A172 (cell line): ENCODE data around the gene DIP2B. TPM values are rescaled to one million over a fixed set of nuclear protein-coding genes. Genes with fewer than 3 reads are reported as not detected.

Source experiments
- DNase-seq: peaks from one replicate; pipeline ENCODE4 v3.0.0-alpha.2; 2015; ENCODE audit warnings: low spot score
- total RNA-seq: library from RNA; depleted of rRNA; stranded (reverse); fragments of >200 nt; shearing (Covaris generic); gene quantifications from 2 replicates; pipeline ENCODE4 v1.2.3, GENCODE V29; 2014

DIP2B gene
- total RNA-seq, 1 experiment from 2014 or later, result 25.0 TPM

- DNase-seq, result peak; percentile 31
Measured at GRCh38 chr12:50765095-50765911, 260.5 kb downstream of the DIP2B start.

GRCh38 chr12:50768391-50768790 is 263.6 kb downstream of the DIP2B start:
- DNase-seq, result no peak

GRCh38 chr12:50768813-50769212 is 264.0 kb downstream of the DIP2B start:
- DNase-seq, result peak; percentile 21

GRCh38 chr12:50771409-50771808 is 266.6 kb downstream of the DIP2B start:
- DNase-seq, result no peak

DNA sequence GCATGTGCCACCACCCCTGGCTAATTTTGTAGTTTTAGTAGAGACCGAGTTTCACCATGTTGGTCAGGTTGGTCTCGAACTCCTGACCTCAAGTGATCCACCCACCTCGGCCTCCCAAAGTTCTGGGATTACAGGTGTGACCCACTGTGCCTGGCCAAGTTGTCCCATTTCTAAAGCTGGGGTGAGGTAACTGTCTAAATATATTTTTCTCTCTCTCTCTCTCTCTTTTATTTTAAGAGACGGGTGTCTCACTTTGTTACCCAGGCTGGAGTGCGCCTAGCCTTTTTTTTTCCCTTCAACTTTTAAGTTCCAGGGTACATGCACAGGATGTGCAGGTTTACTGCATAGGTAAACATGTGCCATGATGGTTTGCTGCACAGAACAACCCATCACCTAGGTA is 267.7 kb downstream of the DIP2B start:
- DNase-seq, result no peak

- no peak for DNase-seq
Measured at GRCh38 chr12:50772877-50773276, 268.1 kb downstream of the DIP2B start.

DNA sequence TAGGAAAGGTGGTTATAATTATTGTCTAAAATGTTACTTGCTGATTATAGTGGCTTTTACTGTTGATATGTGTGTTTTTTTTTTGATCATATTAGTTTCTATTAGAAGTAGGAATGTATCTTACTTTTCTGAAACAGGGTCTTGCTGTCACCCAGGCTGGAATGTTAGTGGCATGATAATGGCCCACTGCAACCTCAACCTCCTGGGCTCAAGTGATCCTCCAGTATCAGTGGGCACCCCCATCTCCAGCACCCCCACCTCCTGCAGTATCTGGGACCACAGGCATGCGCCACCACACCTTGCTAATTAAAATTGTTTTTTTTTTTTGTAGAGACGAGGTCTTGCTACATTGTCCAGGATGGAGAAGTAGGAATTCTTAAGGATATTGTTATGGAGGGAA is 270.5 kb downstream of the DIP2B start:
- no peak for DNase-seq

GRCh38 chr12:50776749-50777728 is 272.3 kb downstream of the DIP2B start:
- no peak for DNase-seq

DNA sequence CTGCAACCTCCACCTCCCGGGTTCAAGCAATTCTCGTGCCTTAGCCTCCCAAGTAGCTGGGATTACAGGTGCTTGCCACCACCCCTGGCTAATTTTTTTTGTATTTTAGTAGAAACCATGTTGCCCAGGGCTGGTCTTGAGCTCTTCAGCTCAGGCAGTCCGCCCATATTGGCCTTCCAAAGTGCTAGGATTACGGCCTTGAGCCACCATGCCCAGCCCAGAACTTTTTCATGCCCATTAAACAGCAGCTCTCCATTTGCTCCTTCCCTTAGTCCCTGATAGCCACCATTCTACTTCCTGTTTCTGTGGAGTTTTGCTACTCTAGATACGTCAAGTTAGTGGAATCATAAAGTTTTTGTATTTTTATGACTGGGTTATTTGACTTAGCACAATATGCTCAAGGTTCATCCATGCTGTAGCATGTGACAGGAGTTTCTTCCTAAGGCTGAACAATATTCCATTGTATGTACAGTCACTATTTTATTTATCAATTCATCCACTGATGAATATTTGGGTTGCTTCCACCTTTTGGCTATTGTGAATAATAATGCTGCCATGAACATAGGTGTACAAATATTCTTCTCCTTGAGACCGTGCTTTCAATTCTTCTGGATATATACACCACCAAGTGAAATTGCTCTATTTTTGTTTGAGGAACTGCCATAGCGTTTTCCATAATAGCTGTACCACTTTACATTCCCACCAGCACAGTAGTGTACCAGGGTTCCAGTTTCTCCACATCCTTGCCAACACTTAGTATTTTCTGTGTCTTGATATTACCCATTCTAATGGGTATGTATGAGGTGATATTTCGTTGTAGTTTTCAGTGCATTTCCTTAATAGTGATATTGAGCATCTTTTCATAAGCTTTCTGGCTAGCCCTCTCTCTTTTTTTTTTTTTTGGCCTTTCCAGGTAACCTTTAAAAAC is 274.1 kb downstream of the DIP2B start:
- no peak for DNase-seq

DNA sequence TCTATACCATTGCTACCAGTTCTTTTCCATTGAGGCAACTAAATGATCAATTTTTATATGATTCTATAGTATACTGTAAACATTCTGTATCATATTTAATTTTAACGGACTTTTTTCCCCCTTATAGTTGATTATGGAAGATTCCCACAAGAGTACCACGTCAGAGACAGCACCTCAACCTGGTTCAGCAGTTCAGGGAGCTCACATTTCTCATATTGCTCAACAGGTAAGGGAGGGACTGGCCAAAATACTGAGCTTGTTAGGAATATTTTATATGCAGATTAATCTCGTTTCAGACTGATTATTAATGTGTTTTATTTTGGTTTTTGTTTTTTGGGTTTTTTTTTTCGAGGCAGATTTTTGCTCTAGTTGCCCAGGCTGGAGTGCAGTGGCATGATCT is 275.2 kb downstream of the DIP2B start:
- no peak for DNase-seq

DNA sequence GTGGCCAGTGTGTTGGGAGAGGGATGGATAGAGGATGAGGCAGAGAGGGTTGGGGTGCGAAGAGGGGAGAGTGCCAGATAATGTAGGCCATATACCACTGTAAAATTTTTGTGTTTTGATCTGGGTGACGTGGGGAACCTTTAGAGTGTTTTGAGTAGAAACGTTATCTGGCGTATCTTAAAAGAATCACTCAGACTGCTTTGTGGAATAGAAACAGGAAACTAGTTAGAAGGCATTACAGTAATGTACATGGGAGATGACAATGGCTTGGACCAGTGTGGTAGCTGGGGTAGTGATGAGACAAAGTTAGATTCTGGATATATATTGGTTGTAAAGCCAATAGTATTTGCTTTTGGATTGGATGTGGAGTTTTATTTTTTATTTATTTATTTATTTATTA is 279.7 kb downstream of the DIP2B start:
- DNase-seq, result no peak

GRCh38 chr12:50785406-50786001 is 280.7 kb downstream of the DIP2B start:
- peak; percentile 17 for DNase-seq

GRCh38 chr12:50786498-50787231 is 281.9 kb downstream of the DIP2B start:
- peak; percentile 98 for DNase-seq

- no peak for DNase-seq
Measured at GRCh38 chr12:50787618-50788017, 282.8 kb downstream of the DIP2B start.

DNA sequence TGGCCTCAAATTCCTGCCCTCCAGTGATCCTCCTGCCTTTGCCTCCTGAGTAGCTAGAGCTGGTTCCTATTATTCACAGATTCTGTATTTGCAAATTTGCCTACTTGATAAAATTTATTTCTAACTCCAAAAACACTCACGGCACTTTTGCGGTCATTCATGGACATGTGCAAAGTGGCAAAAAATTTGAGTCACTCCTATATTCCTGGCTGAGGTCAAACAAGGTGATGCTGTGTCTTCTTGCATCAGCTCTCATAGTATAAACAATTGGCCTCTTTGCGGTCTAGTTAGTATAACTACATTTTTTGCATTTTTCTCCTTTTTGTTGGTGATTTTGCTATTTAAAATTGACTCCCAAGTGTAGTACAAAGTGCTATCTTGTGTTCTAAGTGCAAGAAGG is 283.8 kb downstream of the DIP2B start:
- peak; percentile 90 for DNase-seq

DNA sequence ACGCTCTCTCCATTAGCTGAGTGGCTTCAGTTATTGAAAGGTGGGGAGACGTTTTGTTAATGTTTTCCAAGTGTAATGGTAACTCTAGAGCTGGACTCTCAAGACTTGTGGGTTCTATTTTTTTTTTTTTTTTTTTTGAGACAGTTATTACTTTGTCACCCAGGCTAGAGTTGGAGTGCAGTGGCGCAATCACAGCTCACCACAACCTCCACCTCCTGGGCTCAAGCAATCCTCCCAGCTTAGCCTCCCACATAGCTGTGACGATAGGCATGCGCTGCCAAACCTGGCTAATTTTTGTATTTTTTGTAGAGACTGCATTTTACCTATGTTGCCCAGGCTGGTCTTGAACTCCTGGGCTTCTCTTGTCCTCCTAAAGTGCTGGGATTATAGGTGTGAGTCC is 285.3 kb downstream of the DIP2B start:
- DNase-seq, result no peak
